ENCODE data around the gene HAGH. TPM values are rescaled to one million over a fixed set of nuclear protein-coding genes. Genes with fewer than 3 reads are reported as not detected.

Gene HAGH
- polyA plus RNA-seq, 1 donor from 2014 or later: 163 TPM

GRCh38 chr16:1845985-1846384 lies 19.4 kb upstream of the HAGH start:
- H3K27me3 ChIP-seq (ENCODE audit: insufficient read depth, low read depth, low read length): peaks cover 2% of the 10 kb centered on the region
- H3K9me2 ChIP-seq (ENCODE audit: insufficient read depth, low read length): no peaks in the 10 kb centered on the region
- H3K79me2 ChIP-seq (replicated peaks; ENCODE audit: insufficient read depth, low read length): no peaks in the 10 kb centered on the region
- no peak overlapping the region for H3K4me2 ChIP-seq (ENCODE audit: low read length)
- H3K9ac ChIP-seq (ENCODE audit: low read length): no peak overlapping the region
- TF ChIP-seq POLR2AphosphoS5 (IDR thresholded peaks at IDR 0.05) (no peak), EZH2 (IDR thresholded peaks at IDR 0.05; ENCODE audit: borderline replicate concordance, insufficient read depth, low read length, poor library complexity, severe bottlenecking) (no peak), TAF1 (IDR thresholded peaks at IDR 0.05; ENCODE audit: low read depth) (no peak), RAD21 (conservative IDR thresholded peaks at IDR 0.05) (no peak), REST (IDR thresholded peaks at IDR 0.05; ENCODE audit: borderline replicate concordance) (no peak), MXI1 (conservative IDR thresholded peaks at IDR 0.05; ENCODE audit: poor library complexity, severe bottlenecking) (no peak), EP300 (conservative IDR thresholded peaks at IDR 0.05; ENCODE audit: poor library complexity, severe bottlenecking) (no peak), SMC3 (conservative IDR thresholded peaks at IDR 0.05; ENCODE audit: poor library complexity) (no peak), CTCF (IDR thresholded peaks at IDR 0.05; ENCODE audit: poor library complexity, severe bottlenecking) (no peak)
- no peak overlapping the region for H3K4me3 ChIP-seq (ENCODE audit: low read length)
- no peaks in the 10 kb centered on the region for H3K36me3 ChIP-seq (ENCODE audit: insufficient read depth, low read length)
- no peaks in the 10 kb centered on the region for H3F3A ChIP-seq (ENCODE audit: insufficient read depth, low read length, poor library complexity, severe bottlenecking)
- no peaks in the 10 kb centered on the region for H4K20me1 ChIP-seq (ENCODE audit: insufficient read depth)
- no peak overlapping the region for H3K27ac ChIP-seq (ENCODE audit: low read length)
- no peak overlapping the region for H2AFZ ChIP-seq (ENCODE audit: low read depth, low read length)
- H3K9me3 ChIP-seq (ENCODE audit: low read length): no peaks in the 10 kb centered on the region

DNA sequence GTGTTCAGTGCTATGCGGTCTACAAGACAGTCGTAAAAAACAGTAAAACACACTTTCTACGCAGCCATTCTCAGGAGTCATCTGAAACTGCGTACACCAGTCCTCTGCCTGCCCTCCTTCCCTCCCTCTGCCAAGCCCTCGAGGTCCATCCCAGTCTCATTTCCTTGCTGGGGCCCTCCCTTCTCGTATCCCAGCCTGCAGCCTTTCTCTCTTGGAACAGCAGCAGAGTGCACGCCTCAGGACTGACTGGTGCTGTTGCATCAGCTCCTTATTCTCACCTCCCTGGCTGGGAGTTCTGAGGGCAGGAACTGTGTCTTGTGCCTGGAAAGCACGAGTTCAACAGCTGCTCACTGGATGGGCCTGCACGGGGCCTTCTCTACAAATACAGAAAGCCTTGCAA lies 12.9 kb upstream of the HAGH start:
- Histone ChIP-seq H3F3A (ENCODE audit: insufficient read depth, low read length, poor library complexity, severe bottlenecking) (no peaks in the 10 kb centered on the region), H3K27ac (ENCODE audit: low read length) (no peak overlapping the region), H4K20me1 (ENCODE audit: insufficient read depth) (no peaks in the 10 kb centered on the region), H3K79me2 (replicated peaks; ENCODE audit: insufficient read depth, low read length) (no peaks in the 10 kb centered on the region), H3K4me2 (ENCODE audit: low read length) (no peak overlapping the region), H3K9me3 (ENCODE audit: low read length) (no peaks in the 10 kb centered on the region), H3K36me3 (ENCODE audit: insufficient read depth, low read length) (no peaks in the 10 kb centered on the region), H3K27me3 (ENCODE audit: insufficient read depth, low read depth, low read length) (no peaks in the 10 kb centered on the region), H2AFZ (ENCODE audit: low read depth, low read length) (no peak overlapping the region), H3K4me3 (ENCODE audit: low read length) (no peak overlapping the region), H3K9ac (ENCODE audit: low read length) (no peak overlapping the region), H3K9me2 (ENCODE audit: insufficient read depth, low read length) (no peaks in the 10 kb centered on the region)
- no peak for TF ChIP-seq SMC3 (conservative IDR thresholded peaks at IDR 0.05; ENCODE audit: poor library complexity)
- TF ChIP-seq CTCF (IDR thresholded peaks at IDR 0.05; ENCODE audit: poor library complexity, severe bottlenecking): no peak
- no peak for TF ChIP-seq RAD21 (conservative IDR thresholded peaks at IDR 0.05)
- no peak for TF ChIP-seq REST (IDR thresholded peaks at IDR 0.05; ENCODE audit: borderline replicate concordance)
- TF ChIP-seq MXI1 (conservative IDR thresholded peaks at IDR 0.05; ENCODE audit: poor library complexity, severe bottlenecking): no peak
- no peak for TF ChIP-seq EZH2 (IDR thresholded peaks at IDR 0.05; ENCODE audit: borderline replicate concordance, insufficient read depth, low read length, poor library complexity, severe bottlenecking)
- TF ChIP-seq EP300 (conservative IDR thresholded peaks at IDR 0.05; ENCODE audit: poor library complexity, severe bottlenecking): no peak
- TF ChIP-seq TAF1 (IDR thresholded peaks at IDR 0.05; ENCODE audit: low read depth): no peak
- no peak for TF ChIP-seq POLR2AphosphoS5 (IDR thresholded peaks at IDR 0.05)

Measured in neural cell (in vitro differentiated cells).